ENCODE data around the gene GAR1.
"Not testable (repeated sequence)": the region's sequence is repeated elsewhere in the genome, so short reads cannot be mapped to it uniquely, and the experiment has no call there.

GAR1 gene

DNA sequence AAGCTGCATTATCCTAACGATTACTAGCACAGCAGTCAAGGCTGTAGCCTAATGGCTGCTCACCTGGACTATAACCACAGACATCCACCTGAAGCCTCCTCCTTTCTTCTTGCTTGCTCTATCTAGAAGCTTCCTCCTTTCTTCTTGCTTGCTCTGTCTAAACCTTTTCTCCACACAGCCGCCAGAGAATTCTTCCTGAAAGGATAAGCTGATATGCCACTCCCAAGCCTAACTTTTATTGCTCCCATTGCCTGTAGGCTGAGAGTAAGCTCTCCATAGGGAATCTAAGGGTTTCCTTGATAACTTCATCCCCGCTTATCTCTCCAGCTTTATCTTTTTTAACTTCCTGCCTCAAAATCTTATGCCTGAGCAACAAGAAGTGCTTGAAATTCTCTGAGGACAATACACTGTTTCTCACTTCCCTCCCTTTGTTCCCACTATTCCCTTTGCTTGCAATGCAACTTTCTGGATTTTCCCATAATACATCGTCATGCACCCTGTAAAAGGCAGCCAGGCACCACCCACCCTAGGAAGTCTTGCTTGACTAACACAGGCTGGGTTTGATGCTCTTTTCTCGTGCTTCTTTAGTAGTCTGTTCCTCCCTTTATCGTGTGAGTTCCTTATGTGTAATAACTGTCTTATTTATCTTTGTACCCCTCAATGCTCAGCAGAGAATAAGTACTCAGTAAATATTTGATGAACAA lies 31.0 kb downstream of the GAR1 start:
- peaks cover 9% of the 10 kb centered on the region; the same call in 1 of the 2 replicates for H3K4me1 ChIP-seq (ENCODE audit: insufficient read depth, low read length)
- 78% methylated on average over 5 of the region's 6 CpGs for WGBS
- H3K9ac ChIP-seq (ENCODE audit: low read depth, low read length), result no peak overlapping the region
- no peak overlapping the region for H3K4me3 ChIP-seq (ENCODE audit: low read length)
- H3K9me3 ChIP-seq (ENCODE audit: insufficient read depth, low read depth, low read length), result no peaks in the 10 kb centered on the region
- no peaks in the 10 kb centered on the region for H3K36me3 ChIP-seq (ENCODE audit: insufficient read depth, low read length)
- no peaks in the 10 kb centered on the region for H3K27me3 ChIP-seq (ENCODE audit: insufficient read depth, low read length)
- H3K27ac ChIP-seq (ENCODE audit: low read depth, low read length), result no peak overlapping the region

DNA sequence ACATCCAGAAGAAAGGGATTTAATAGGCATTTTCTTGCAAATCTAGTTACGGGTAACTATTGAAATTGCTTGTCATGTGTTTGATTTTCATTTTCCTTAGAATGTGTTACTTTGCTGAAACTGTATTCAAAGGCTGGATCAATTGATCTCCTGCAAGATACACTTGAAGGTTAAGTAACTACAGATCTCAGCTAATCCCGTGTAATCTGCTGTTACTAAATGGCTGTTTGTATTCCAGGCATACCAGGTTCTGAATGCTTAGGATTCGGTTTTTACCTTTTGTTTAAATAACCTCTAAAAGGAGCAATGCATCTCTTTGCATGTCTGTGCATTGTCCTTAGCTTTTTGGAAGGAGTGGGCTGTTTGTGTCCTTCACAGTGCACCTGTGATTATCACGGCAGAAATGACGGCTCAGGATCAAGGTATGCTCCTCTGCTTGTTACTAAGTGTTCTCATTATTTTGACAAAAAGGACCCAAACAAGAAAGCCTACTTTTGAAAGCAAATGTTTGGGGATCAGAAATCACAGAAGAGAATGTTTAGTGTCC lies 32.4 kb downstream of the GAR1 start, which contains the start of gene LRIT3:
Gene LRIT3 (plus strand): TSS at position 212 of the 547 bp plus-strand sequence. CDS start 95 bp downstream, at position 307.
- H3K4me3 ChIP-seq (ENCODE audit: low read length), result no peak within 1 kb of the TSS
- WGBS, result 85% methylated on average over 5 of the region's 5 CpGs
- no peaks in the 10 kb centered on the region for H3K9me3 ChIP-seq (ENCODE audit: insufficient read depth, low read depth, low read length)

DNA sequence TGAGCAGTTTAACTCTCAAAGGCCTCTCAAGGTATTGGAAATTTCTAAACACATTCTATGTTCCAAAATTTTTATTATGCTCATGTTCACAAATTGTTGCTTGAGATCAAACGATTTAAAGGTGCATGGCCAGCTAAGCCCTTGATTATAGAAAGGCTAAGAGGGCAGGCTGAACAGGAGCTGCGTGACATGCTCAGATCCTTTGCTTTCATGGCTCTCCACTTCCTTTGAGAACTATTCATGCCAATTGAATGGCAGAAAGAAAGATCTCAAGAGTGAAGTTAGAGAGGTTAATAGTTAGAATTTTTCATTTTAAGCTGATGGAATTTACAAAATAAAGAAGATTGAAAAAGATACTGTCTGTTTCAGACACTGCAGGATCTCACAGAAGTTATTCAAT lies 32.9 kb downstream of the GAR1 start:
- H3K4me1 ChIP-seq (ENCODE audit: insufficient read depth, low read length), result peaks cover 9% of the 10 kb centered on the region; the same call in 1 of the 2 replicates
- no peak overlapping the region for H3K9ac ChIP-seq (ENCODE audit: low read depth, low read length)
- H3K27ac ChIP-seq (ENCODE audit: low read depth, low read length), result no peak overlapping the region
- 79% methylated on average over 2 of the region's 2 CpGs for WGBS
- H3K9me3 ChIP-seq (ENCODE audit: insufficient read depth, low read depth, low read length), result no peaks in the 10 kb centered on the region
- no peaks in the 10 kb centered on the region for H3K36me3 ChIP-seq (ENCODE audit: insufficient read depth, low read length)
- H3K4me3 ChIP-seq (ENCODE audit: low read length), result no peak overlapping the region
- no peaks in the 10 kb centered on the region for H3K27me3 ChIP-seq (ENCODE audit: insufficient read depth, low read length)

More for the DNA sequence above, 32.4 kb downstream of the GAR1 start, which contains the start of gene LRIT3:
- Histone ChIP-seq H3K27me3 (ENCODE audit: insufficient read depth, low read length) (no peaks in the 10 kb centered on the region), H3K36me3 (ENCODE audit: insufficient read depth, low read length) (no peaks in the 10 kb centered on the region), H3K9ac (ENCODE audit: low read depth, low read length) (no peak within 1 kb of the TSS), H3K27ac (ENCODE audit: low read depth, low read length) (no peak within 1 kb of the TSS), H3K4me1 (ENCODE audit: insufficient read depth, low read length) (peaks cover 9% of the 10 kb centered on the region; the same call in 1 of the 2 replicates)

DNA sequence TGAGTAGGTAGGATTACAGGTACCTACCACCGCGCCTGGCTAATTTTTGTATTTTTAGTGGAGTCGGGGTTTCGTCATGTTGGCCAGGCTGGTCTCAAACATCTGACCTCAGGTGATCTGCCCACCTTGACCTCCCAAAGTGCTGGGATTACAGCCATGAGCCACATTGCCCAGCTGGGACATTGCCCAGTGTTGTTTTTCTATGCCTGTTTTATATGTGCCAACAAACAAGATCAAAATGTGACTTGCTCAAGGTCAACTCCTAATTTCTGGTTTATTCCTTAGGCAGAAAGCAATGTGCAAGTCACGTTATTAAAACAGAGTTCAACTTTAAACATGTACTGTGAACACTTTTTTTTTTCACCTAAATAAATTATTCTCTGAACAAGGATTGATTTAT lies 35.0 kb downstream of the GAR1 start:
- no peaks in the 10 kb centered on the region for H3K36me3 ChIP-seq (ENCODE audit: insufficient read depth, low read length)

DNA sequence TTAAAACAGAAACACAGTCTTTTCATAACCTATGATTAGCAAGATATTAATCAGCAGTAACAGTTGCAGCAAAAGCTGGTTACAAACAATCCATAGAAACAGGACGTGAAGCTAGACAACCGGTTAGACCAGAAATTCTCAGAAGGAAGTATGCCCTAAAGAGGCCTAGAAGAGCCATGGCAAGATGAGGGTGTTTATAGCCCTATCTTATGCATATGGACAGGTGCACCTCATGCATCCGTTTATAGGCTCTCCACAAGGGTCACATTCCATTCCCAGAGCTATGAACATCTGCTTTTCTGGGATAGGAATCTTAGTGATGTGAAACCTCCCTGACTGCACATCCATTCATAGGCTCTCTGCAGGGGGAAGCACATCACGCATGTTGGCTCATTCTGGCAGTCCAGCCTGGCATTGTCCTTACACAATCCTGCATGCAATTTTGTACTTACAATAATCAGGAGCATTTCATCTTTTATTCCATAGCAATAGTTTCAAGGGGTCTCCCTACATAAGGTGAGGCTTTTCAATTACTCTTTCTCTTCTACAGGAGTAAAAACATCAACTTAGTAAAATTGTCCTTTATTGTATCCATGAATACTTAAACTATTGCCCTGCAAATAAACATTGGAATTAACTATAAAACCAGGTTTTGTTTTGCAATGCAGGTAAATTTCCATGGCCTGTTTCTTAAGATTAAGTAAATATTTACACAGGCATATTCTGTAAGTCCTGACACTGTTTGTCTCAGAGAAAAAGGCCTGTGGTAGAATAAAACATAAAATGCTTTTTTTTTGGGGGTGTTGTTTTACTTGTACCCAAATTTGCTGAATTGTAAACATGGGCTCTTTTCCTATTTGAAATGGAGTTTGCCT lies 44.1 kb downstream of the GAR1 start:
- not testable (repeated sequence) for H3K9me3 ChIP-seq (ENCODE audit: insufficient read depth, low read depth, low read length); H3K27ac ChIP-seq (ENCODE audit: low read depth, low read length); H3K27me3 ChIP-seq (ENCODE audit: insufficient read depth, low read length); H3K4me3 ChIP-seq (ENCODE audit: low read length); H3K9ac ChIP-seq (ENCODE audit: low read depth, low read length); H3K4me1 ChIP-seq (ENCODE audit: insufficient read depth, low read length); H3K36me3 ChIP-seq (ENCODE audit: insufficient read depth, low read length)
- WGBS, result 79% methylated on average over 4 of the region's 4 CpGs

More for the DNA sequence above, 35.0 kb downstream of the GAR1 start:
- Histone ChIP-seq H3K4me1 (ENCODE audit: insufficient read depth, low read length) (peaks cover 9% of the 10 kb centered on the region; the same call in 1 of the 2 replicates), H3K9ac (ENCODE audit: low read depth, low read length) (no peak overlapping the region), H3K4me3 (ENCODE audit: low read length) (no peak overlapping the region), H3K27me3 (ENCODE audit: insufficient read depth, low read length) (no peaks in the 10 kb centered on the region), H3K9me3 (ENCODE audit: insufficient read depth, low read depth, low read length) (no peaks in the 10 kb centered on the region), H3K27ac (ENCODE audit: low read depth, low read length) (no peak overlapping the region)
- 90% methylated on average over 5 of the region's 5 CpGs for WGBS

DNA sequence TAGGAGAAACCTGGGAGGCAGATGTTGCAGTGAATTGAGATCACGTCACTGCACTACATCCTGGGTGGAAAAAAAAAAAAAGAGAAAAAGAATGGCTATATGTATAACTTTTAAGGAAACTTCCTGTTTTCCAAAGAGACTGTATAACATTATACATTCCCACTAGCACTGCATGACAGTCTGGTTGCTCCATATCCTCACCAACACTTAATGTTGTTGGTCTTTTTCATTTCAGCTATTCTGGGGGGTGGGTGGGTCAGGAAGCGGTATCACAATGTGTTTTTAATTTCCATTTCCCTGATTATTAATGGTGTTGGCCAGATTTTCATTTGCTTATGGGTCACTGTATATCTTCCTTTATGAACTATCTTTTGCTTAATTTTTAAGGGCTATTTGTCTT lies 45.7 kb downstream of the GAR1 start:
- WGBS, result 93% methylated on average over 1 of the region's 2 CpGs

DNA sequence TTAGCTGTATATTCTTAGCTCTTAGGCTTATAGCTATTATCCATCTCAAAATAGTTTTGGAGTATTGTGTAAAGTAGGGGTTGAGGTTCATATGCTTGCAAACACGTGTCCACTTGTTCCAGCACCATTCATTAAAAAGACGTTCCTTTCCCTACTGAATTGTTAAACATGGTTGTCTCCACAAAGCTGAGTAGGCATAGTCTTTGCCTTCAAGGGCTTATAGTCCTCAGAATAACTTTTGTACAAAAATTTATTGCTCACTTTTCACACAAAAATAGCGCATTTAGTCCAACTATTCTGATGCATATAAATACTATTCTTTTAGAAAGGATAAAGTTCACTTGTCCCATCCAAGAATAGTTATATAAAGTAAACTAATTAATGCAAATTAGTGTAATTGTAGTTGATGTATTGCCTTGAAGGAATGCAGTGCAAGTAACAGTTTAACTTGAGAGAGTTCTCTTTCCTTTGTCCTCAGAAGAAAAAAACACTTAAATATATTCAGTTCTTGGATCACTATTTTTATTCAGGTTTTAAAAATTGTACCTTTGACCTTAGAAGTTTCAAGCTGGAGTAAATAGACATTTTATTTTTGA lies 46.5 kb downstream of the GAR1 start:
- no peak overlapping the region for H3K9ac ChIP-seq (ENCODE audit: low read depth, low read length)
- H3K27me3 ChIP-seq (ENCODE audit: insufficient read depth, low read length), result no peaks in the 10 kb centered on the region
- H3K4me3 ChIP-seq (ENCODE audit: low read length), result no peak overlapping the region
- H3K36me3 ChIP-seq (ENCODE audit: insufficient read depth, low read length), result no peaks in the 10 kb centered on the region
- no peaks in the 10 kb centered on the region for H3K4me1 ChIP-seq (ENCODE audit: insufficient read depth, low read length)
- no peak overlapping the region for H3K27ac ChIP-seq (ENCODE audit: low read depth, low read length)
- peaks cover 9% of the 10 kb centered on the region; the same call in 1 of the 2 replicates for H3K9me3 ChIP-seq (ENCODE audit: insufficient read depth, low read depth, low read length)
- WGBS, result 92% methylated on average over 2 of the region's 3 CpGs

More for the DNA sequence above, 45.7 kb downstream of the GAR1 start:
- Histone ChIP-seq H3K9me3 (ENCODE audit: insufficient read depth, low read depth, low read length) (peaks cover 9% of the 10 kb centered on the region; the same call in 1 of the 2 replicates), H3K27ac (ENCODE audit: low read depth, low read length) (no peak overlapping the region), H3K4me3 (ENCODE audit: low read length) (no peak overlapping the region), H3K9ac (ENCODE audit: low read depth, low read length) (no peak overlapping the region), H3K27me3 (ENCODE audit: insufficient read depth, low read length) (no peaks in the 10 kb centered on the region), H3K4me1 (ENCODE audit: insufficient read depth, low read length) (no peaks in the 10 kb centered on the region), H3K36me3 (ENCODE audit: insufficient read depth, low read length) (no peaks in the 10 kb centered on the region)

DNA sequence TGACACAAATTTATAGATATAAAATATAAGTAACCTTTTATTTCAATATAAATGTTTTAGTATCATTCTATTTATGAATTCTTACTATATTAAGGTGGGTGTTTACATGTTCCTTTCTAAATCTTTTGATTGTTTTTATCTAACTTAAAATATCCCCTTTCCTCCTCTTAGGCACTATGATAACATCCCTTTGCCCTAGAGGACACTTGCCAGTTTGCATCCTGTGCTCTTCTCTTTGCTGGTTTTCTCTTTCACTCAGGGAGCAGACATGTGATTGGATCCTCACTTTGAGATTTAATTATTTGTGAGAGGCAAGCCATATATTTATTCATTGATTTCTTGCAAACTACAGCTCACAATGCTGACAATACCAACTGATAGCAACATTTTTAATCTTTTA lies 48.6 kb downstream of the GAR1 start:
- H3K27me3 ChIP-seq (ENCODE audit: insufficient read depth, low read length), result no peaks in the 10 kb centered on the region
- H3K9ac ChIP-seq (ENCODE audit: low read depth, low read length), result no peak overlapping the region
- peaks cover 9% of the 10 kb centered on the region; the same call in 1 of the 2 replicates for H3K9me3 ChIP-seq (ENCODE audit: insufficient read depth, low read depth, low read length)
- H3K4me1 ChIP-seq (ENCODE audit: insufficient read depth, low read length), result no peaks in the 10 kb centered on the region
- no peak overlapping the region for H3K4me3 ChIP-seq (ENCODE audit: low read length)
- no peaks in the 10 kb centered on the region for H3K36me3 ChIP-seq (ENCODE audit: insufficient read depth, low read length)
- no peak overlapping the region for H3K27ac ChIP-seq (ENCODE audit: low read depth, low read length)

DNA sequence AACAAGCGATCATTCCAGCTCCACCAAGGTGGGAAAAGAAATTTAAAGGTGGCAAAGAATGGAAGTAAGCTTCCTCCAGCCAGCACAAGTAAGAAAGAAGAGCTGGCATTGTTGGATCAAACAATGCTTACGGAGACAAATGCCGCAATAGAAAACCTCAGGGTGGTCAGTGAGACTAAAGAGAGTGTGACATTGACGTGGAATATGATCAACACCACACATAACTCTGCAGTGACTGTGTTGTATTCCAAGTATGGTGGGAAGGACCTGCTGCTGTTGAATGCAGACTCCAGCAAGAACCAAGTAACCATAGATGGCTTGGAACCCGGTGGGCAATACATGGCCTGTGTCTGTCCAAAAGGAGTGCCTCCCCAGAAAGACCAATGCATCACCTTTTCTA lies 54.5 kb downstream of the GAR1 start:
- 68% methylated on average over 5 of the region's 5 CpGs for WGBS
- Histone ChIP-seq H3K9ac (ENCODE audit: low read depth, low read length) (no peak overlapping the region), H3K9me3 (ENCODE audit: insufficient read depth, low read depth, low read length) (no peaks in the 10 kb centered on the region), H3K27ac (ENCODE audit: low read depth, low read length) (no peak overlapping the region), H3K36me3 (ENCODE audit: insufficient read depth, low read length) (no peaks in the 10 kb centered on the region), H3K27me3 (ENCODE audit: insufficient read depth, low read length) (no peaks in the 10 kb centered on the region), H3K4me3 (ENCODE audit: low read length) (no peak overlapping the region), H3K4me1 (ENCODE audit: insufficient read depth, low read length) (no peaks in the 10 kb centered on the region)

DNA sequence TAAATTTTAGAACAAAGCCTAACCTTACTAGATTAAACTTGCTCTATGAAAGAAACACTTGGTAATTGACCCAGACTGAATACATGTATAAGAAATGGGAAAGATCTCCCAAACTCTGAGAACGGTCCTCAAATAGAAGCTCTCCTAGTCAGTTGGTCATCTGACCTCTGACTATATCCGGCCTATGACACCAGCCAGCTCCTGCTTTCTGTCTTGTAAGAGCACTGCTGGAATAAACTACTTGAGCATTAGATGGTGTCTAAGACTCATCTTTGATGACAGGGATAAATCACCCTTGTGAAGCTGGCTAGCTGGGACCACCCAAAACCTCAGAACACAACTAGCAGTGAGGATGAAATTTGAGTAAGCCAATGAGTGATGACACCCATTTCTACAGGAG lies 56.5 kb downstream of the GAR1 start:
- 100% methylated on average over 2 of the region's 2 CpGs for WGBS
- no peak overlapping the region for H3K9ac ChIP-seq (ENCODE audit: low read depth, low read length)
- no peak overlapping the region for H3K27ac ChIP-seq (ENCODE audit: low read depth, low read length)
- no peak overlapping the region for H3K4me3 ChIP-seq (ENCODE audit: low read length)
- H3K36me3 ChIP-seq (ENCODE audit: insufficient read depth, low read length), result no peaks in the 10 kb centered on the region
- H3K9me3 ChIP-seq (ENCODE audit: insufficient read depth, low read depth, low read length), result no peaks in the 10 kb centered on the region
- no peaks in the 10 kb centered on the region for H3K4me1 ChIP-seq (ENCODE audit: insufficient read depth, low read length)
- H3K27me3 ChIP-seq (ENCODE audit: insufficient read depth, low read length), result no peaks in the 10 kb centered on the region
